Small intestine (tissue), 7 donors: ENCODE results near the gene PCDHB12. TPM values are rescaled to one million over a fixed set of nuclear protein-coding genes. Genes with fewer than 3 reads are reported as not detected.
"Not testable (repeated sequence)": the region's sequence is repeated elsewhere in the genome, so short reads cannot be mapped to it uniquely, and the experiment has no call there.

ENCODE experiments used
- DNase-seq, 2 donors: peaks; one replicate each; pipeline versions ENCODE4 v3.0.0 to v3.0.0-alpha.2; 2013
- FAIRE-seq: peaks from 2 replicates; lab custom pipeline; 2012; peaks lifted over from hg19 to GRCh38; lab: Jason Lieb, UNC
- H3K27ac ChIP-seq, 3 donors: one replicate each; pipeline ENCODE4 v1.5.1; 2013; ENCODE audit warnings: low read length in 2 of 3, mild to moderate bottlenecking in 2 of 3, control low read depth in 1 of 3, inconsistent platforms in 1 of 3, low read depth in 1 of 3, moderate library complexity in 1 of 3
- H3K27me3 ChIP-seq, 3 donors: one replicate each; pipeline ENCODE4 v1.6.1; 2013; ENCODE audit warnings: low read length in 3 of 3, inconsistent platforms in 1 of 3; ENCODE audit not compliant: control insufficient read depth in 3 of 3, insufficient read depth in 3 of 3
- H3K36me3 ChIP-seq, 3 donors: one replicate each; pipeline ENCODE4 v1.6.1; 2013; ENCODE audit warnings: low read length in 3 of 3, inconsistent platforms in 1 of 3, low read depth in 1 of 3, mild to moderate bottlenecking in 1 of 3, moderate library complexity in 1 of 3; ENCODE audit not compliant: control insufficient read depth in 3 of 3, insufficient read depth in 2 of 3
- H3K4me1 ChIP-seq, 3 donors: one replicate each; pipeline ENCODE4 v1.6.1; 2013; ENCODE audit warnings: low read length in 2 of 3, inconsistent platforms in 1 of 3, low read depth in 1 of 3, mild to moderate bottlenecking in 1 of 3, moderate library complexity in 1 of 3; ENCODE audit not compliant: control insufficient read depth in 3 of 3, insufficient read depth in 2 of 3
- H3K4me3 ChIP-seq, 3 donors: one replicate each; pipeline ENCODE4 v1.5.1; 2013; ENCODE audit warnings: low read length in 3 of 3, control low read depth in 1 of 3, inconsistent platforms in 1 of 3, low read depth in 1 of 3, mild to moderate bottlenecking in 1 of 3, moderate library complexity in 1 of 3
- H3K9me3 ChIP-seq, 2 donors: one replicate each; pipeline ENCODE4 v1.6.1; 2013; ENCODE audit warnings: low read depth in 1 of 2, low read length in 1 of 2; ENCODE audit not compliant: control insufficient read depth in 2 of 2, insufficient read depth in 1 of 2
- WGBS, 3 donors: extraction: QIAGEN DNeasy Blood & Tissue Kit; methylation state at CpG; one replicate each; pipeline ENCODE4 v1.1.7; 2013; 5-methylcytosine and 5-hydroxymethylcytosine counted together
- polyA plus RNA-seq, 4 donors: library from polyadenylated mRNA; stranded (reverse) in 3 of 4; unstranded in 1 of 4; fragments of 200-250 nt in 3 of 4; fragments of 120-200 nt in 1 of 4; gene quantifications; one replicate each; pipeline versions ENCODE4 v1.2.1 to v1.2.3, GENCODE V29; 2013
- donor health status: healthy with polysubstance abuse.
- donor health status: control.
- donor health status: control.
- donor health status: Bipolar disorder and iron deficiency.
- donor health status: healthy.

Gene PCDHB12
- polyA plus RNA-seq, 4 donors, result 0.46 to 0.71 TPM; not detected in 2

DNA sequence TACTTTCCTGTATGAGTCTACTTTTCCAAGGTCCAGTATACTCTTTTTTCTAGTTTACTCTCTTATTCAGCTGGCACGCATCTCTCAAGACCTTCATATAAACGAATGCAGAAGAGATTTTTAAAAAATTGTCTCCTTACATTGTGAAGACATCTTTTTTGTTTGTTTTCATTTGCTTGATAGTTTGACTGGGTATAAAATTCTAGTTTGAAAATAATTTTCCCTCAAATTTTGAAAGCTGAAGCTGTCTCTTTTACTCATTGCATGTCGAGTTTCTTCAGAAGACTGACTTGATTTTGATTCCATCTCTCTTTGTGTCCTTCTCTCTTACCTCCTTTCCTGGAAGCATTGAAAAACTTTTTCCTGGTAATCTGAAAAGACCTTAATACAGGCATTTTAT lies 12.2 kb upstream of the PCDHB12 start:
- no peak for FAIRE-seq
- Histone ChIP-seq H3K27me3 (peaks cover 0 to 8% (median 0%) of the 10 kb centered on the region in 3 donors), H3K4me1 (no peaks in the 10 kb centered on the region), H3K4me3 (no peak overlapping the region), H3K27ac (no peak overlapping the region), H3K9me3 (peaks cover 1 to 29% of the 10 kb centered on the region in 2 donors), H3K36me3 (no peaks in the 10 kb centered on the region)
- 25 to 50% (median 30%) methylated on average over 3 of the region's 3 CpGs for WGBS, 3 donors
- no peak for DNase-seq

GRCh38 chr5:141199359-141200235 lies 8.9 kb upstream of the PCDHB12 start, which contains the start of gene PCDHB11:
Gene PCDHB11, plus strand, starts transcription at chr5:141199627. Its CDS starts 148 bp downstream, at chr5:141199775.
- no peaks in the 10 kb centered on the region for H3K4me1 ChIP-seq
- FAIRE-seq (no peak), DNase-seq (no peak)
- H3K9me3 ChIP-seq, result peaks cover 0 to 32% of the 10 kb centered on the region in 2 donors
- no peaks in the 10 kb centered on the region for H3K36me3 ChIP-seq
- H3K27ac ChIP-seq, result no peak within 1 kb of the TSS
- WGBS, 3 donors, result 36 to 52% (median 40%) methylated on average over 21 of the region's 21 CpGs
- no peak within 1 kb of the TSS for H3K4me3 ChIP-seq
- H3K27me3 ChIP-seq, result peaks cover 0 to 3% (median 0%) of the 10 kb centered on the region in 3 donors

GRCh38 chr5:141201126-141201525 lies 7.4 kb upstream of the PCDHB12 start:
- WGBS, 3 donors, result 42 to 58% (median 50%) methylated on average over 23 to 27 of the region's 38 CpGs
- H3K4me1 ChIP-seq, H3K27me3 ChIP-seq, H3K27ac ChIP-seq, H3K4me3 ChIP-seq, FAIRE-seq, DNase-seq, H3K36me3 ChIP-seq: not testable (repeated sequence)
- peaks cover 0 to 35% of the 10 kb centered on the region in 2 donors for H3K9me3 ChIP-seq

DNA sequence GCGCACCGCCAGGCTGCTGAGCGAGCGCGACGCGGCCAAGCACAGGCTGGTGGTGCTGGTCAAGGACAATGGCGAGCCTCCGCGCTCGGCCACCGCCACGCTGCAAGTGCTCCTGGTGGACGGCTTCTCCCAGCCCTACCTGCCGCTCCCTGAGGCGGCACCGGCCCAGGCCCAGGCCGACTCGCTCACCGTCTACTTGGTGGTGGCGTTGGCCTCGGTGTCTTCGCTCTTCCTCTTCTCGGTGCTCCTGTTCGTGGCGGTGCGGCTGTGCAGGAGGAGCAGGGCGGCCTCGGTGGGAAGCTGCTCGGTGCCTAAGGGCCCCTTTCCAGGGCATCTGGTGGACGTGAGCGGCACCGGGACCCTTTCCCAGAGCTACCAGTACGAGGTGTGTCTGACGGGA lies 6.9 kb upstream of the PCDHB12 start:
- peaks cover 0 to 35% of the 10 kb centered on the region in 2 donors for H3K9me3 ChIP-seq
- not testable (repeated sequence) for DNase-seq, H3K4me1 ChIP-seq, H3K27me3 ChIP-seq, H3K36me3 ChIP-seq, H3K27ac ChIP-seq, FAIRE-seq, H3K4me3 ChIP-seq
- WGBS, 3 donors, result 37 to 63% (median 51%) methylated on average over 13 to 33 of the region's 35 CpGs

- H3K27ac ChIP-seq, H3K4me1 ChIP-seq, H3K36me3 ChIP-seq, H3K4me3 ChIP-seq, DNase-seq, H3K27me3 ChIP-seq, FAIRE-seq: not testable (repeated sequence)
- H3K9me3 ChIP-seq, result peaks cover 0 to 24% of the 10 kb centered on the region in 2 donors
- WGBS, 3 donors, result 44 to 71% (median 59%) methylated on average over 27 to 39 of the region's 39 CpGs
Observed at GRCh38 chr5:141210281-141210680, 1.8 kb downstream of the PCDHB12 start.

DNA sequence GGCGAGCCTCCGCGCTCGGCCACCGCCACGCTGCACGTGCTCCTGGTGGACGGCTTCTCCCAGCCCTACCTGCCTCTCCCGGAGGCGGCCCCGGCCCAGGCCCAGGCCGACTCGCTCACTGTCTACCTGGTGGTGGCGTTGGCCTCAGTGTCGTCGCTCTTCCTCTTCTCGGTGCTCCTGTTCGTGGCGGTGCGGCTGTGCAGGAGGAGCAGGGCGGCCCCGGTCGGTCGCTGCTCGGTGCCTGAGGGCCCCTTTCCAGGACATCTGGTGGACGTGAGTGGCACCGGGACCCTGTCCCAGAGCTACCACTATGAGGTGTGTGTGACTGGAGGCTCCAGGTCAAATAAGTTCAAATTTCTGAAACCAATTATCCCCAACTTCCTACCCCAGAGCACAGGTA lies 2.3 kb downstream of the PCDHB12 start:
- not testable (repeated sequence) for H3K27ac ChIP-seq, DNase-seq, H3K36me3 ChIP-seq, H3K4me3 ChIP-seq, H3K4me1 ChIP-seq, H3K27me3 ChIP-seq, FAIRE-seq
- WGBS, 3 donors, result 29 to 56% (median 44%) methylated on average over 14 to 23 of the region's 27 CpGs
- H3K9me3 ChIP-seq, result peaks cover 1 to 20% of the 10 kb centered on the region in 2 donors

- FAIRE-seq, H3K36me3 ChIP-seq, H3K4me1 ChIP-seq, H3K4me3 ChIP-seq, H3K27ac ChIP-seq, H3K27me3 ChIP-seq: not testable (repeated sequence)
- H3K9me3 ChIP-seq, result peaks cover 1 to 30% of the 10 kb centered on the region in 2 donors
- 15 to 22% (median 17%) methylated on average over 11 to 14 of the region's 18 CpGs for WGBS, 3 donors
- peak in 1 of 2 donors; percentile 11 for DNase-seq
Observed at GRCh38 chr5:141213656-141214339, 5.3 kb downstream of the PCDHB12 start, which contains the start of gene PCDHB13. Gene PCDHB13, plus strand, starts transcription at chr5:141213919. Its CDS starts 205 bp downstream, at chr5:141214124.

DNA sequence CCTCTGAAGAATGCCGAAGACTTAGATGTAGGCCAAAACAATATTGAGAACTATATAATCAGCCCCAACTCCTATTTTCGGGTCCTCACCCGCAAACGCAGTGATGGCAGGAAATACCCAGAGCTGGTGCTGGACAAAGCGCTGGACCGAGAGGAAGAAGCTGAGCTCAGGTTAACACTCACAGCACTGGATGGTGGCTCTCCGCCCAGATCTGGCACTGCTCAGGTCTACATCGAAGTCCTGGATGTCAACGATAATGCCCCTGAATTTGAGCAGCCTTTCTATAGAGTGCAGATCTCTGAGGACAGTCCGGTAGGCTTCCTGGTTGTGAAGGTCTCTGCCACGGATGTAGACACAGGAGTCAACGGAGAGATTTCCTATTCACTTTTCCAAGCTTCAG lies 6.1 kb downstream of the PCDHB12 start:
- H3K9me3 ChIP-seq, result peaks cover 1 to 27% of the 10 kb centered on the region in 2 donors
- H3K27ac ChIP-seq, H3K36me3 ChIP-seq, H3K4me3 ChIP-seq, FAIRE-seq, DNase-seq, H3K4me1 ChIP-seq, H3K27me3 ChIP-seq: not testable (repeated sequence)
- 57 to 71% (median 68%) methylated on average over 7 to 11 of the region's 12 CpGs for WGBS, 3 donors
